Astrocyte of the cerebellum (primary cell): ENCODE results near the gene ZNF536.

Experiments
- DNase-seq: peaks from one replicate; pipeline ENCODE4 v3.0.0-alpha.2; 2011; ENCODE audit warnings: low read depth
- H3K4me3 ChIP-seq: 2 replicates; pipeline ENCODE4 v1.5.1; 2011; ENCODE audit warnings: mild to moderate bottlenecking, low read depth, low read length, moderate library complexity
- in situ Hi-C: cut with HindIII; loops from 2 replicates; pipeline ENCODE4 v1.10.0; 2017; ENCODE audit warnings: low sequenced_read_pairs
- TF ChIP-seq, protein P1 (sequence below): IDR thresholded peaks from 2 replicates; pipeline ENCODE4 v1.5.1; 2012; ENCODE audit warnings: low read length, low read depth, moderate library complexity, mild to moderate bottlenecking; ENCODE audit errors: missing control alignments

ZNF536 gene

GRCh38 chr19:30543243-30543945 is 171.2 kb downstream of the ZNF536 start:
- in situ Hi-C loops = no loop called here
- TF ChIP-seq, protein P1, sequence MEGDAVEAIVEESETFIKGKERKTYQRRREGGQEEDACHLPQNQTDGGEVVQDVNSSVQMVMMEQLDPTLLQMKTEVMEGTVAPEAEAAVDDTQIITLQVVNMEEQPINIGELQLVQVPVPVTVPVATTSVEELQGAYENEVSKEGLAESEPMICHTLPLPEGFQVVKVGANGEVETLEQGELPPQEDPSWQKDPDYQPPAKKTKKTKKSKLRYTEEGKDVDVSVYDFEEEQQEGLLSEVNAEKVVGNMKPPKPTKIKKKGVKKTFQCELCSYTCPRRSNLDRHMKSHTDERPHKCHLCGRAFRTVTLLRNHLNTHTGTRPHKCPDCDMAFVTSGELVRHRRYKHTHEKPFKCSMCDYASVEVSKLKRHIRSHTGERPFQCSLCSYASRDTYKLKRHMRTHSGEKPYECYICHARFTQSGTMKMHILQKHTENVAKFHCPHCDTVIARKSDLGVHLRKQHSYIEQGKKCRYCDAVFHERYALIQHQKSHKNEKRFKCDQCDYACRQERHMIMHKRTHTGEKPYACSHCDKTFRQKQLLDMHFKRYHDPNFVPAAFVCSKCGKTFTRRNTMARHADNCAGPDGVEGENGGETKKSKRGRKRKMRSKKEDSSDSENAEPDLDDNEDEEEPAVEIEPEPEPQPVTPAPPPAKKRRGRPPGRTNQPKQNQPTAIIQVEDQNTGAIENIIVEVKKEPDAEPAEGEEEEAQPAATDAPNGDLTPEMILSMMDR = no peak
- no peak overlapping the region for H3K4me3 ChIP-seq
- DNase-seq = no peak

DNA sequence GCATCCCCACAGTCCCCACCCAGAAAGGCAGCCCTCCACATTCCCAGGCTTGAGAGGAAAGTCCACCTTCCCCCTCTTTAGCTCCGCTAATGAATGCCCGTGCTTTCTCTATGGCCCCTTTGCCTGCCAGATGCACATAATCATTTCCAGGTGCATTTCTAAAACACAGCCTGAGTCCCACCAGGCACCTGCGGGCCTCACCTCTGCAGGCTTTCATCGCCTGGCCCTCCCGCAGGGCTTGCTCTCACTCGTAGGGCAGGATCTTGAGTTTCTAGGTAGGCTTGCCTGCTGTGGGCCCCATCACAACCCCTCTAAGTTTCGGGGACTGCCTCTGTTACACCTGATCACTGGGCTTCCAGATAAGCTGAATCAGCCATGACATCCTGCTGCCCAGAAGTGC is 173.6 kb downstream of the ZNF536 start:
- TF ChIP-seq, protein P1 = no peak
- no peak for DNase-seq
- in situ Hi-C loops = no loop called here
- no peak overlapping the region for H3K4me3 ChIP-seq

DNA sequence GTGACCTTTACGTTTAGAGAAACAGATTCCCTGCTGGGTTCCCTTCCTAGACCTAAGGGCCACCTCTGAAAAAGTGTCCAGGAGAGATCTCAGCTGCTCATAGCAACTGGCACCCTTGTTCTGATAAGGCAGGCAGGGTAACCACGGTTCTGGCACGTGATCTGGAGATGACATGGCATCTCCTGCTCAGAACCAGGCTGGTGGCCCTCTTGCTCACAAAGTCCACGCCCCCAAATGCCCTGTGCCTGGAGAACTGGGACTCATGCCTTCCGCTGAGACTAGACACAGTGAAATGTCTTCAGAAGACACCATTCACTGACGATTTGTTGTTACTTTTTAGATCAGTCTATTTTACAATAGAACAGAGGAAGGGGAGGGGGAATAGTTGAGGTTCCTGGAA is 174.1 kb downstream of the ZNF536 start:
- TF ChIP-seq, protein P1 = no peak
- H3K4me3 ChIP-seq = no peak overlapping the region
- in situ Hi-C loops = no loop called here
- DNase-seq = no peak

GRCh38 chr19:30547246-30547645 is 175.1 kb downstream of the ZNF536 start:
- in situ Hi-C loops = no loop called here
- TF ChIP-seq, protein P1 = no peak
- no peak for DNase-seq
- H3K4me3 ChIP-seq = no peak overlapping the region

DNA sequence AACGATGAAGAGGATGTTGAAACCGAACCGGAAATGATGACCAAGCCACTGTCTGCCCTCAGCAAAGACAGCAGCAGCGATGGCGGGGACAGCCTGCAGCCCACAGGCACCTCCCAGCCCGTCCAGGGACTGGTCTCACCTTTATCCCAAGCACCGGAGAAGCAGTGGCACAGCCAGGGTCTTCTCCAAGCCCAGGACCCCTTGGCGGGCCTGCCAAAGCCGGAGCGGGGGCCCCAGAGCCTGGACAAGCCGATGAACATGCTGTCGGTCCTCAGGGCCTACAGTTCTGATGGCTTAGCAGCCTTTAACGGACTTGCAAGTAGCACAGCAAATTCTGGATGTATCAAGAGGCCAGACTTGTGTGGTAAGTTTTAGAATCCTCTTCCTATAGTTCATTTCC is 177.0 kb downstream of the ZNF536 start:
- no peak for DNase-seq
- TF ChIP-seq, protein P1 = no peak
- H3K4me3 ChIP-seq = no peak overlapping the region
- in situ Hi-C loops = no loop called here

DNA sequence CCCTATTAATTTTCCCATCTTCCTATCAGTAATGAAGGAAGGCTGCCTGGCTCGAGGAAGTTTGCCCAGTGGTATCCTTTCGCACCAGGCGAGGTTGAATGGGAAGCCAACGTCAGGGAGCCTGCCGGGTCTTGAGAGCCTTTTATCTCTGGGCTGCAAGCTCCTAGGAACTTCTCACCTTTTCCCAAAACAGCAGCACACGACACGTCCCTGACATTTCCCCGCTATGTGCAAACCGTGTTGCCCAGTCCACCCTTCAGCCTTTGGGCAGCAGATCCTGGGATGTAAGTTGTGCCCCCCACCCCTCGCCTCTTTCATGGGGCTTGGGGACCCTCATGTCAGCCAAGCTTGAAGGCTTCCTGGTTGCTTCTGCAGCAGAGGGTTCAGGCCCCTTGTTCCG is 179.1 kb downstream of the ZNF536 start:
- no peak for DNase-seq
- TF ChIP-seq, protein P1 = no peak
- in situ Hi-C loops = no loop called here
- no peak overlapping the region for H3K4me3 ChIP-seq
